ENCODE data around the gene EFCAB12.

EFCAB12 gene

DNA sequence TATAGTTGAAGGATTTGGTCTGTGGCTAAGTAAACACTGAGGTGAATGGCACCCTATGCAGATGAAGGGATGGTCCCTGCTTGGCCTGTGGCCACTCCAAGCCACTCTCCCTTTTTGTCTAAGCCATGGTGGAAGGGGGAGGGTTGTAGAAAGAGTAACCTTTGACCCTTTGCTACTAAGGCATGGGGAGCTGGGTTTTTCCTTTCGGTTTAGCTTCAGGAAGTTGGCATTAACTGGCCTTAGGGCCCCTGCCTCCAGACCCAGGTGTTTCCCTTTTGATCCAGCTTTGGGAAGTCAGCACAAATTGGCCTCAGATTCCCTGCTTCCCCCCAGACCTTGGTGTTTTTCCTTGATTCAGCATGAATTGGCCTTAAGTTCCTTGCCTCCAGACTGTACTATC lies 49.5 kb downstream of the EFCAB12 start:
- Histone ChIP-seq H2BK5ac (ENCODE audit: low read length) (no peak overlapping the region), H2BK12ac (ENCODE audit: low read length) (no peak overlapping the region), H3K9ac (ENCODE audit: low read depth, low read length, poor library complexity) (no peak overlapping the region), H3K9me3 (replicated peaks in 1 of 2; ENCODE audit: control insufficient read depth in 2 of 2, insufficient read depth in 1 of 2, low read depth in 1 of 2, low read length in 2 of 2) (peaks cover 7 to 27% of the 10 kb centered on the region in 2 donors), H3K36me3 (replicated peaks in 1 of 2; ENCODE audit: control insufficient read depth in 2 of 2, insufficient read depth in 2 of 2, low read length in 2 of 2) (no peaks in the 10 kb centered on the region), H3K27me3 (ENCODE audit: control insufficient read depth in 3 of 3, insufficient read depth in 3 of 3, low read depth in 1 of 3, low read length in 3 of 3) (no peaks in the 10 kb centered on the region), H3K4me2 (ENCODE audit: insufficient read depth, low read length, poor library complexity, severe bottlenecking) (no peak overlapping the region), H2AFZ (ENCODE audit: low read length) (no peak overlapping the region), H3K18ac (ENCODE audit: low read length) (no peak overlapping the region), H2BK120ac (ENCODE audit: low read depth, low read length) (no peak overlapping the region), H3K23ac (ENCODE audit: low read depth, low read length, poor library complexity) (no peak overlapping the region), H3K4me1 (ENCODE audit: control insufficient read depth in 2 of 2, insufficient read depth in 1 of 2, low read depth in 1 of 2, low read length in 2 of 2) (peaks cover 2 to 3% of the 10 kb centered on the region in 2 donors), H2BK15ac (ENCODE audit: low read length) (no peak overlapping the region), H3K14ac (ENCODE audit: low read length) (no peak overlapping the region), H3K4ac (ENCODE audit: low read length) (no peak overlapping the region), H4K8ac (ENCODE audit: low read depth, low read length) (no peak overlapping the region), H2AK5ac (ENCODE audit: low read depth, low read length) (no peak overlapping the region), H3K4me3 (ENCODE audit: low read length in 2 of 2) (no peak overlapping the region), H4K91ac (ENCODE audit: low read depth, low read length, poor library complexity) (no peak overlapping the region), H3K79me1 (ENCODE audit: low read depth, low read length) (no peaks in the 10 kb centered on the region), H3K27ac (replicated peaks; ENCODE audit: low read length) (no peak overlapping the region)
- no peak for DNase-seq (ENCODE audit: low spot score)
- no CpG with 5 or more reads among the region's 1 CpG for WGBS, 2 donors (ENCODE audit: extremely low coverage in 2 of 2, insufficient read length in 2 of 2, insufficient replicate concordance in 1 of 2)

DNA sequence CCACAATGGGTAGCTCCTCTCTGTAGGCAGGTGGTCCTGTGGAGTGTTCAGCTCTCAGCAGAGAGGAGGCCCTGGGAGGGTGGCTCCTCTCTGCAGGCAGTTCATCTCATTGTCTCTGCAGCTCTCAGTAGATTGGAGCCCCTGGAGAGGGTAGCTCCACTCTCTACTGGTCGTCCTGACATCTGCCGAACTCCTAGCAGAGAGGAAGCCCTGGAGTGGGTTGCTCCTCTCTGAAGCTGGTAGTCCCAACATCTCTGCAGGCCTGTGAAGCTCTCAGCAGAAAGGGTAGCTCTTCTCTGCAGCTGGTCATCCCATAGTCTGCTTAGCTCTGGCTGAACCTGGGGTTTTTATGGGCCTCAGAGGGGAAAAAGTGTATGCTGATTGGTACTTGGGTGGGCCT lies 50.8 kb downstream of the EFCAB12 start:
- no peak overlapping the region for H3K23ac ChIP-seq (ENCODE audit: low read depth, low read length, poor library complexity)
- no peak overlapping the region for H3K4ac ChIP-seq (ENCODE audit: low read length)
- H3K4me3 ChIP-seq (ENCODE audit: low read length in 2 of 2) = no peak overlapping the region
- no peak overlapping the region for H2AFZ ChIP-seq (ENCODE audit: low read length)
- no peak overlapping the region for H3K14ac ChIP-seq (ENCODE audit: low read length)
- peaks cover 0 to 3% of the 10 kb centered on the region in 2 donors for H3K4me1 ChIP-seq (ENCODE audit: control insufficient read depth in 2 of 2, insufficient read depth in 1 of 2, low read depth in 1 of 2, low read length in 2 of 2)
- no peak overlapping the region for H2BK120ac ChIP-seq (ENCODE audit: low read depth, low read length)
- no peaks in the 10 kb centered on the region for H3K36me3 ChIP-seq (replicated peaks in 1 of 2; ENCODE audit: control insufficient read depth in 2 of 2, insufficient read depth in 2 of 2, low read length in 2 of 2)
- H3K9ac ChIP-seq (ENCODE audit: low read depth, low read length, poor library complexity) = no peak overlapping the region
- no peak overlapping the region for H2AK5ac ChIP-seq (ENCODE audit: low read depth, low read length)
- no CpG with 5 or more reads among the region's 2 CpGs for WGBS, 2 donors (ENCODE audit: extremely low coverage in 2 of 2, insufficient read length in 2 of 2, insufficient replicate concordance in 1 of 2)
- no peak overlapping the region for H2BK5ac ChIP-seq (ENCODE audit: low read length)
- H3K79me1 ChIP-seq (ENCODE audit: low read depth, low read length) = no peaks in the 10 kb centered on the region
- H4K8ac ChIP-seq (ENCODE audit: low read depth, low read length) = no peak overlapping the region
- H2BK15ac ChIP-seq (ENCODE audit: low read length) = no peak overlapping the region
- H3K4me2 ChIP-seq (ENCODE audit: insufficient read depth, low read length, poor library complexity, severe bottlenecking) = no peak overlapping the region
- no peak overlapping the region for H3K18ac ChIP-seq (ENCODE audit: low read length)
- H4K91ac ChIP-seq (ENCODE audit: low read depth, low read length, poor library complexity) = no peak overlapping the region
- H3K27me3 ChIP-seq (ENCODE audit: control insufficient read depth in 3 of 3, insufficient read depth in 3 of 3, low read depth in 1 of 3, low read length in 3 of 3) = no peaks in the 10 kb centered on the region
- DNase-seq (ENCODE audit: low spot score) = no peak
- H3K27ac ChIP-seq (replicated peaks; ENCODE audit: low read length) = no peak overlapping the region
- H3K9me3 ChIP-seq (replicated peaks in 1 of 2; ENCODE audit: control insufficient read depth in 2 of 2, insufficient read depth in 1 of 2, low read depth in 1 of 2, low read length in 2 of 2) = peaks cover 7 to 27% of the 10 kb centered on the region in 2 donors
- no peak overlapping the region for H2BK12ac ChIP-seq (ENCODE audit: low read length)

DNA sequence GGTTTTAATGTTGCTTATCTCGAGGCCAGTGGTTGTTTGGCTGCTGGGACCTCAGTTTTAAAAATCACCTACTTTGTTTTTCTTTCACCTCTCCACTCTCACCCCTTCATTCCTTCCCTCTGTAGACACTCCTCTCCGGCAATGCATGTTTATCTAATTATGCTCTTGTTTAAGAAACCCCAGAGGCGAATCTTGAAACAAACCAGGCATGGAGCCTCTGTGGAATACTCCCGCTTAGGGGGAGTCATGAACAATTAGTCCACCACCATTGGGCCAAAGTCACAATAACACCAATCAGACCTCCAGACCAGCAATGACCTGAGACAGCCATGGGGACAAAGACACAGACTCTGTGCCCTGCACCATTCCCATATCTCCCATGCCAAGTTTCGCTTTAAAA lies 53.3 kb downstream of the EFCAB12 start:
- Histone ChIP-seq H3K4ac (ENCODE audit: low read length) (no peak overlapping the region), H3K9me3 (replicated peaks in 1 of 2; ENCODE audit: control insufficient read depth in 2 of 2, insufficient read depth in 1 of 2, low read depth in 1 of 2, low read length in 2 of 2) (peaks cover 14 to 25% of the 10 kb centered on the region in 2 donors), H3K23ac (ENCODE audit: low read depth, low read length, poor library complexity) (no peak overlapping the region), H2AK5ac (ENCODE audit: low read depth, low read length) (no peak overlapping the region), H3K4me2 (ENCODE audit: insufficient read depth, low read length, poor library complexity, severe bottlenecking) (no peak overlapping the region), H3K14ac (ENCODE audit: low read length) (no peak overlapping the region), H2BK12ac (ENCODE audit: low read length) (no peak overlapping the region), H4K8ac (ENCODE audit: low read depth, low read length) (no peak overlapping the region), H2BK15ac (ENCODE audit: low read length) (no peak overlapping the region), H3K4me1 (ENCODE audit: control insufficient read depth in 2 of 2, insufficient read depth in 1 of 2, low read depth in 1 of 2, low read length in 2 of 2) (peaks cover 2 to 3% of the 10 kb centered on the region in 2 donors), H2BK5ac (ENCODE audit: low read length) (no peak overlapping the region), H3K27ac (replicated peaks; ENCODE audit: low read length) (no peak overlapping the region), H3K79me1 (ENCODE audit: low read depth, low read length) (no peaks in the 10 kb centered on the region), H3K27me3 (ENCODE audit: control insufficient read depth in 3 of 3, insufficient read depth in 3 of 3, low read depth in 1 of 3, low read length in 3 of 3) (peaks cover 0 to 3% (median 0%) of the 10 kb centered on the region in 3 experiments), H3K18ac (ENCODE audit: low read length) (no peak overlapping the region), H2BK120ac (ENCODE audit: low read depth, low read length) (no peak overlapping the region), H2AFZ (ENCODE audit: low read length) (no peak overlapping the region), H3K4me3 (ENCODE audit: low read length in 2 of 2) (no peak overlapping the region), H4K91ac (ENCODE audit: low read depth, low read length, poor library complexity) (no peak overlapping the region), H3K36me3 (replicated peaks in 1 of 2; ENCODE audit: control insufficient read depth in 2 of 2, insufficient read depth in 2 of 2, low read length in 2 of 2) (peaks cover 0 to 5% of the 10 kb centered on the region in 2 donors), H3K9ac (ENCODE audit: low read depth, low read length, poor library complexity) (no peak overlapping the region)
- no CpG with 5 or more reads among the region's 5 CpGs for WGBS, 2 donors (ENCODE audit: extremely low coverage in 2 of 2, insufficient read length in 2 of 2, insufficient replicate concordance in 1 of 2)
- no peak for DNase-seq (ENCODE audit: low spot score)

DNA sequence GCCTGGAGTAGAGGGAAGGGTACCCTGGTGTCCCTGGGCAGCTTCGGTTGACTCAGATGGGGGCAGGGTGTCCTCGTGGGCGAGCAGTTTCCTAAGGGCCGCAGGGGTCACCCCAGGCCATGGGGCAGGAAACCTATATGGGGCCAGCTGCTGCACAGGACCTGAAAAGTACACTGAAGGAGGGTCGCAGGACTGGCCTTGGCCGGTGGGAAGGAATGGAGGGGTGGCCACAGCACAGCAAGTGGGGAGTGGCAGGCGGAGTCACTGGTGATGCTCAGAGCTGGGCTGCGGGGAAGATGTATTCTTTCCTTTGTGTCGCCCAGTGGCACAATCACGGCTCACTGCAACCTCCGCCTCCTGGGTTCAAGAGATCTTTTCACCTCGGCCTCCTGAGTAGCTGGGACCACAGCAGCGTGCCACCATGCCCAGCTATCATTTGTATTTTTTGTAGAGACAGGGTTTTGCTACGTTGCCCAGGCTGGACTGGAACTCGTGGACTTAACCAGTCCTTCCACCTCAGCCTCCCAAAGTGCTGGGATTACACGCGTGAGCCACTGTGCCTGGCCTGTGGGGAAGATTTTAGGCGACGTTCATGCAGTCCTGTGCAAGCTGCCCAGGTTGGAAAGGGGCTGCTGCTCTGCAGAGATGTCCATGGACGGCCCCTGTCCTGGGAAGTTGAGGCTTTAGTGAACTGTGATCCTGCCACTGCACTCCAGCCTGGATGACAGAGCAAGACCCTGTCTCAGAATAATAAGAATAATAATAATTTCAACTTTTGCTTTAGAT lies 57.2 kb downstream of the EFCAB12 start:
- Histone ChIP-seq H3K14ac (ENCODE audit: low read length) (no peak overlapping the region), H3K4ac (ENCODE audit: low read length) (no peak overlapping the region), H4K91ac (ENCODE audit: low read depth, low read length, poor library complexity) (no peak overlapping the region), H2BK120ac (ENCODE audit: low read depth, low read length) (no peak overlapping the region), H2BK15ac (ENCODE audit: low read length) (no peak overlapping the region), H3K4me1 (ENCODE audit: control insufficient read depth in 2 of 2, insufficient read depth in 1 of 2, low read depth in 1 of 2, low read length in 2 of 2) (peaks cover 0 to 5% of the 10 kb centered on the region in 2 donors), H3K4me3 (ENCODE audit: low read length in 2 of 2) (no peak overlapping the region), H3K4me2 (ENCODE audit: insufficient read depth, low read length, poor library complexity, severe bottlenecking) (no peak overlapping the region), H3K27ac (replicated peaks; ENCODE audit: low read length) (no peak overlapping the region), H2AK5ac (ENCODE audit: low read depth, low read length) (no peak overlapping the region), H2BK5ac (ENCODE audit: low read length) (no peak overlapping the region), H3K36me3 (replicated peaks in 1 of 2; ENCODE audit: control insufficient read depth in 2 of 2, insufficient read depth in 2 of 2, low read length in 2 of 2) (peaks cover 0 to 10% of the 10 kb centered on the region in 2 donors), H3K18ac (ENCODE audit: low read length) (no peak overlapping the region), H3K9me3 (replicated peaks in 1 of 2; ENCODE audit: control insufficient read depth in 2 of 2, insufficient read depth in 1 of 2, low read depth in 1 of 2, low read length in 2 of 2) (peaks cover 0 to 10% of the 10 kb centered on the region in 2 donors), H3K9ac (ENCODE audit: low read depth, low read length, poor library complexity) (no peak overlapping the region), H3K79me1 (ENCODE audit: low read depth, low read length) (peaks cover 4% of the 10 kb centered on the region), H3K23ac (ENCODE audit: low read depth, low read length, poor library complexity) (no peak overlapping the region), H3K27me3 (ENCODE audit: control insufficient read depth in 3 of 3, insufficient read depth in 3 of 3, low read depth in 1 of 3, low read length in 3 of 3) (peaks cover 0 to 4% (median under 1%) of the 10 kb centered on the region in 3 experiments), H4K8ac (ENCODE audit: low read depth, low read length) (peak overlapping the region; percentile 19), H2BK12ac (ENCODE audit: low read length) (no peak overlapping the region), H2AFZ (ENCODE audit: low read length) (no peak overlapping the region)
- no CpG with 5 or more reads among the region's 20 CpGs for WGBS, 2 donors (ENCODE audit: extremely low coverage in 2 of 2, insufficient read length in 2 of 2, insufficient replicate concordance in 1 of 2)
- DNase-seq (ENCODE audit: low spot score) = no peak
